WTC11 (cell line): ENCODE data around the gene VIPR2. TPM values are rescaled to one million over a fixed set of nuclear protein-coding genes. Genes with fewer than 3 reads are reported as not detected.

ENCODE experiments used
- ATAC-seq: fragments of 200-7000 bp; cut with Tn5 transposase; 2 replicates; pipeline ENCODE4 v1.10.0; 2021; ENCODE audit warnings: mild to moderate bottlenecking, moderate library complexity
- CTCF ChIA-PET: fragments of 300-600 bp; sonication (Branson Sonifier 250); formaldehyde crosslinking; loops from one replicate; lab custom pipeline; 2021; ENCODE audit warnings: antibody characterized with exemption; lab: Charles Lee
- POLR2A ChIA-PET: fragments of 350-600 bp; sonication (Branson Sonifier 250); formaldehyde crosslinking; loops from one replicate; lab custom pipeline; 2021; ENCODE audit warnings: antibody characterized with exemption; lab: Charles Lee
- DNase-seq: peaks from one replicate; pipeline ENCODE4 v3.0.0; 2021; ENCODE audit warnings: low spot score
- H3K27ac Mint-ChIP-seq: 2 replicates; pipeline ENCODE4 v1.8.0; 2021; ENCODE audit warnings: mixed read lengths
- H3K27me3 Mint-ChIP-seq: 2 replicates; pipeline ENCODE4 v1.8.0; 2021; ENCODE audit warnings: low read depth, mild to moderate bottlenecking, moderate library complexity, mixed read lengths
- H3K36me3 Mint-ChIP-seq: 2 replicates; pipeline ENCODE4 v1.8.0; 2021; ENCODE audit warnings: mixed read lengths
- H3K4me1 Mint-ChIP-seq: 2 replicates; pipeline ENCODE4 v1.8.0; 2022; ENCODE audit warnings: mixed read lengths
- H3K4me3 Mint-ChIP-seq: 2 replicates; pipeline ENCODE4 v1.8.0; 2021; ENCODE audit warnings: mild to moderate bottlenecking, moderate library complexity, mixed read lengths
- H3K9me3 Mint-ChIP-seq: 2 replicates; pipeline ENCODE4 v1.8.0; 2021; ENCODE audit warnings: mixed read lengths
- CREB1 ChIP-seq: sonication (generic); formaldehyde crosslinking; IDR thresholded peaks from 2 replicates; pipeline ENCODE4 v1.8.0; 2023; ENCODE audit warnings: mild to moderate bottlenecking, missing genetic modification reagents
- EMX1 ChIP-seq: fragments of 250-450 bp; sonication (Bioruptor Pico); IDR thresholded peaks from 2 replicates; pipeline ENCODE4 v1.8.0; 2021; ENCODE audit warnings: mild to moderate bottlenecking
- FOXP1 ChIP-seq: sonication (generic); formaldehyde crosslinking; IDR thresholded peaks from 2 replicates; pipeline ENCODE4 v1.8.0; 2022; ENCODE audit warnings: missing genetic modification reagents, mild to moderate bottlenecking, moderate library complexity, borderline replicate concordance
- JAZF1 ChIP-seq: fragments of 250-450 bp; sonication (Bioruptor Pico); IDR thresholded peaks from 2 replicates; pipeline ENCODE4 v1.9.0; 2021; ENCODE audit warnings: moderate library complexity, mild to moderate bottlenecking, inconsistent platforms
- KAT7 ChIP-seq: sonication (generic); formaldehyde crosslinking; IDR thresholded peaks from 2 replicates; pipeline ENCODE4 v1.8.1; 2023; ENCODE audit warnings: missing genetic modification reagents, mild to moderate bottlenecking, borderline replicate concordance
- NR3C1 ChIP-seq: sonication (generic); formaldehyde crosslinking; conservative IDR thresholded peaks from 2 replicates; pipeline ENCODE4 v1.8.1; 2023; ENCODE audit warnings: low read depth, mild to moderate bottlenecking, missing genetic modification reagents
- SMAD3 ChIP-seq: sonication (generic); formaldehyde crosslinking; IDR thresholded peaks from 2 replicates; pipeline ENCODE4 v1.8.0; 2022; ENCODE audit warnings: missing genetic modification reagents, mild to moderate bottlenecking, borderline replicate concordance
- TCF7 ChIP-seq: sonication (generic); formaldehyde crosslinking; IDR thresholded peaks from 2 replicates; pipeline ENCODE4 v1.8.0; 2022; ENCODE audit warnings: mild to moderate bottlenecking, low read depth, missing genetic modification reagents, moderate library complexity
- ZNF121 ChIP-seq: sonication (generic); formaldehyde crosslinking; IDR thresholded peaks from 2 replicates; pipeline ENCODE4 v1.8.0; 2023; ENCODE audit warnings: missing genetic modification reagents
- ZNF138 ChIP-seq: sonication (generic); formaldehyde crosslinking; conservative IDR thresholded peaks from 2 replicates; pipeline ENCODE4 v1.8.1; 2022; ENCODE audit warnings: mild to moderate bottlenecking, moderate library complexity, missing genetic modification reagents
- total RNA-seq: library from RNA; stranded (reverse); gene quantifications from 3 replicates; pipeline ENCODE4 v1.2.3, GENCODE V29; 2021
- TF ChIP-seq, protein P1 (sequence below): sonication (generic); formaldehyde crosslinking; IDR thresholded peaks from 2 replicates; pipeline ENCODE4 v1.8.1; 2023; ENCODE audit warnings: mild to moderate bottlenecking, missing genetic modification reagents
- TF ChIP-seq, protein P2 (sequence below): sonication (generic); formaldehyde crosslinking; IDR thresholded peaks from 2 replicates; pipeline ENCODE4 v1.8.1; 2023; ENCODE audit warnings: mild to moderate bottlenecking, moderate library complexity, missing genetic modification reagents
- TF ChIP-seq, protein P3 (sequence below): fragments of 200-600 bp; IDR thresholded peaks from 2 replicates; pipeline ENCODE4 v1.8.0; 2022; ENCODE audit warnings: antibody characterized with exemption
- TF ChIP-seq, protein P4 (sequence below): sonication (generic); formaldehyde crosslinking; IDR thresholded peaks from 2 replicates; pipeline ENCODE4 v1.8.0; 2022; ENCODE audit warnings: mild to moderate bottlenecking, missing genetic modification reagents
- TF ChIP-seq, protein P5 (sequence below): sonication (generic); formaldehyde crosslinking; conservative IDR thresholded peaks from 2 replicates; pipeline ENCODE4 v1.8.1; 2022; ENCODE audit warnings: mild to moderate bottlenecking, missing genetic modification reagents
- TF ChIP-seq, protein P6 (sequence below): sonication (generic); formaldehyde crosslinking; IDR thresholded peaks from 2 replicates; pipeline ENCODE4 v1.8.1; 2023; ENCODE audit warnings: mild to moderate bottlenecking, missing genetic modification reagents, borderline replicate concordance

VIPR2 gene
- total RNA-seq, 1 experiment from 2014 or later = 7.5 TPM

DNA sequence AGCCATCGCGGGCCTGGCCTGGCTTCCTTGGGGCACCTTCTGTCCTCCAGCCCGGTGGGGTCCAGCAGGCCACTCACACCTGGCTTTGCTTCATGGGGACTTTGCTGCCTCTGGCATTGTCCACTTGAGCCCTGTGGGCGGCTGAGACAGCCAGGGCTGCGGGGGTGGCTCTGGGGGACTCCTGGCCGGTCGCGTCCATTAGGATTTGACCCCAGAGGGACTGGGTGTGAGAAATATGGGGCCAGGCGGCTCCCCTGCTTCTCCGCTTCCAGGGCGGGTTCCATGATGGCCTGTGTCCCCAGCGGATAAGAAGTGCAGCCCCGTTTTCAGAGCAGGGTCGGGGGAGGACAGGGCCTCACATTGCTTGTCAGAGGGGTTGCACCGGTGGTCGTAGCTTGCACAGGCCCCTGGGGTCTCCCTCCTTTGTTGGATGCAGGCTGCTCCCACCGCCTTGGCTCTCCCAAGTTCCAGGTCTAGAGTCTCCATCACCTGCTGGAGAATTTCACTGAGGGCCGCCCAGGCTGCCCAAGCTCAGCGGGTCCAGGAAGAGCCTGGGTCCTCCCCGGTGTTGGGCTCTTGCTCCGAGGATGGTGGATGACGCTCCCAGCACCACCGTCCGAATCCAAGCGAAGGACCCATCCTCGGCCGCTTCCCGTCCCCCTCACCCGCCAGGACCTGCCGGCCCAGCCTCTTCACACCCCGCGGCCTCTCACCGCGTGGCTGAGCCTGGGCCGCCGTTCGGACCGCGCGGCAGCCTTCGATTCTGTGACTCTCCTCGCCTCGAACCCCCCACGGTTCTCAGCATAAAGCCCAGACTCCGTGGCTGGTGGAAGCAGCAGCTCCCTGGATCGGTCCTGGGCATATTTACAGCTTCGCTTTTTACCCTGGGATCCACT is 148.2 kb downstream of the VIPR2 start:
- peaks cover 12% of the 10 kb centered on the region for H3K9me3 Mint-ChIP-seq
- ChIA-PET CTCF (interaction anchor here (1.9 kb wide), 1 partner anchor 20 kb away, joined by 9 read pairs; no protein-coding TSS in a partner anchor), POLR2A (no interaction called here)
- no peak overlapping the region for H3K27ac Mint-ChIP-seq
- ATAC-seq = no peak
- H3K4me1 Mint-ChIP-seq = peaks cover 15% of the 10 kb centered on the region
- H3K36me3 Mint-ChIP-seq = no peaks in the 10 kb centered on the region; the same call in 1 of the 2 replicates
- peaks cover 65% of the 10 kb centered on the region for H3K27me3 Mint-ChIP-seq
- TF ChIP-seq SMAD3 (CRISPR knock-in tag) (no peak), JAZF1 (no peak), KAT7 (CRISPR knock-in tag) (no peak), TCF7 (CRISPR knock-in tag) (no peak), FOXP1 (CRISPR knock-in tag) (no peak)
- TF ChIP-seq, protein P1, sequence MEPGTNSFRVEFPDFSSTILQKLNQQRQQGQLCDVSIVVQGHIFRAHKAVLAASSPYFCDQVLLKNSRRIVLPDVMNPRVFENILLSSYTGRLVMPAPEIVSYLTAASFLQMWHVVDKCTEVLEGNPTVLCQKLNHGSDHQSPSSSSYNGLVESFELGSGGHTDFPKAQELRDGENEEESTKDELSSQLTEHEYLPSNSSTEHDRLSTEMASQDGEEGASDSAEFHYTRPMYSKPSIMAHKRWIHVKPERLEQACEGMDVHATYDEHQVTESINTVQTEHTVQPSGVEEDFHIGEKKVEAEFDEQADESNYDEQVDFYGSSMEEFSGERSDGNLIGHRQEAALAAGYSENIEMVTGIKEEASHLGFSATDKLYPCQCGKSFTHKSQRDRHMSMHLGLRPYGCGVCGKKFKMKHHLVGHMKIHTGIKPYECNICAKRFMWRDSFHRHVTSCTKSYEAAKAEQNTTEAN = no peak
- TF ChIP-seq, protein P2, sequence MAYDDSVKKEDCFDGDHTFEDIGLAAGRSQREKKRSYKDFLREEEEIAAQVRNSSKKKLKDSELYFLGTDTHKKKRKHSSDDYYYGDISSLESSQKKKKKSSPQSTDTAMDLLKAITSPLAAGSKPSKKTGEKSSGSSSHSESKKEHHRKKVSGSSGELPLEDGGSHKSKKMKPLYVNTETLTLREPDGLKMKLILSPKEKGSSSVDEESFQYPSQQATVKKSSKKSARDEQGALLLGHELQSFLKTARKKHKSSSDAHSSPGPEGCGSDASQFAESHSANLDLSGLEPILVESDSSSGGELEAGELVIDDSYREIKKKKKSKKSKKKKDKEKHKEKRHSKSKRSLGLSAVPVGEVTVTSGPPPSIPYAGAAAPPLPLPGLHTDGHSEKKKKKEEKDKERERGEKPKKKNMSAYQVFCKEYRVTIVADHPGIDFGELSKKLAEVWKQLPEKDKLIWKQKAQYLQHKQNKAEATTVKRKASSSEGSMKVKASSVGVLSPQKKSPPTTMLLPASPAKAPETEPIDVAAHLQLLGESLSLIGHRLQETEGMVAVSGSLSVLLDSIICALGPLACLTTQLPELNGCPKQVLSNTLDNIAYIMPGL (CRISPR knock-in tag) = no peak
- no peak for DNase-seq
- H3K4me3 Mint-ChIP-seq = peak overlapping the region; percentile 24

DNA sequence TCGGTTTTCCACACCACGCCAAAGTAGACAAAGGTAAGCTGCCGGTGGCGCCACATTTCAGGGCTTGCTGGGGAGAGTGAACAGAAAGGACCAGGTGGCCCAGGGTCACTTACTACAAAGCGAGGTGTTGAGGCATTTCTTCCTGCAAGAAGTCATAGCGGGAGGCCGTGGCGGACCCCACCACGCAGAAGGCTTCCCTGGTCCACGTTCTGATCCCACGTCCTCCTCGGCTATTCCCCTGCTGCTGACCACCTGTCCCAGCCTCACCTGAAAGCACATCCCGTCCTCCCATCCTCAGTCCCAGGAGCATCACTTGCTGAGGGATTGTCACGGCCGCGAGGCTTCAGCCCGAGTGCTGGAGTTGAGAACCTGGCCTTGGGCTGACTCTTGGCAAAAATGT is 149.2 kb downstream of the VIPR2 start:
- Mint-ChIP-seq H3K4me3 (no peak overlapping the region), H3K27ac (no peak overlapping the region), H3K9me3 (peaks cover 12% of the 10 kb centered on the region), H3K36me3 (no peaks in the 10 kb centered on the region; the same call in 1 of the 2 replicates), H3K27me3 (peaks cover 72% of the 10 kb centered on the region), H3K4me1 (peaks cover 10% of the 10 kb centered on the region)
- TF ChIP-seq NR3C1 (CRISPR knock-in tag) (no peak), CREB1 (CRISPR knock-in tag) (no peak)
- TF ChIP-seq, protein P3, sequence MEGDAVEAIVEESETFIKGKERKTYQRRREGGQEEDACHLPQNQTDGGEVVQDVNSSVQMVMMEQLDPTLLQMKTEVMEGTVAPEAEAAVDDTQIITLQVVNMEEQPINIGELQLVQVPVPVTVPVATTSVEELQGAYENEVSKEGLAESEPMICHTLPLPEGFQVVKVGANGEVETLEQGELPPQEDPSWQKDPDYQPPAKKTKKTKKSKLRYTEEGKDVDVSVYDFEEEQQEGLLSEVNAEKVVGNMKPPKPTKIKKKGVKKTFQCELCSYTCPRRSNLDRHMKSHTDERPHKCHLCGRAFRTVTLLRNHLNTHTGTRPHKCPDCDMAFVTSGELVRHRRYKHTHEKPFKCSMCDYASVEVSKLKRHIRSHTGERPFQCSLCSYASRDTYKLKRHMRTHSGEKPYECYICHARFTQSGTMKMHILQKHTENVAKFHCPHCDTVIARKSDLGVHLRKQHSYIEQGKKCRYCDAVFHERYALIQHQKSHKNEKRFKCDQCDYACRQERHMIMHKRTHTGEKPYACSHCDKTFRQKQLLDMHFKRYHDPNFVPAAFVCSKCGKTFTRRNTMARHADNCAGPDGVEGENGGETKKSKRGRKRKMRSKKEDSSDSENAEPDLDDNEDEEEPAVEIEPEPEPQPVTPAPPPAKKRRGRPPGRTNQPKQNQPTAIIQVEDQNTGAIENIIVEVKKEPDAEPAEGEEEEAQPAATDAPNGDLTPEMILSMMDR = no peak
- DNase-seq = no peak
- CTCF ChIA-PET = no interaction called here
- no peak for ATAC-seq
- POLR2A ChIA-PET = no interaction called here

DNA sequence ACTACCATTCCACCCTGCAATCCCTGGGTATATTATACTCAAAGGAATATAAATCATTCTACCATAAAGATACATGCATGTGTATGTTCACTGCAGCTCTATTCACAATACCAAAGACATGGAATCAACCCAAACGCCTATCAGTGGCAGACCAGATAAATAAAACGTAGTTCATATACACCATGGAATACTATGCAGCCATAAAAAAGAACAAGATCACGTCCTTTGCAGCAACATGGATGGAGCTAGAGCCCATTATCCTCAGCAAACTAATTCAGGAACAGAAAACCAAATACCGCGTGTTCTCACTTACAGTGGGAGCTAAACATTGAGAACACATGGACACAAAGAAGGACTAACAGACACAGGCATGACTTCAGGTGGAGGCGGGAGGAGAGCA is 150.0 kb downstream of the VIPR2 start:
- Mint-ChIP-seq H3K27ac (no peak overlapping the region), H3K4me3 (no peak overlapping the region), H3K4me1 (peaks cover 6% of the 10 kb centered on the region; the same call in 1 of the 2 replicates), H3K27me3 (peaks cover 74% of the 10 kb centered on the region), H3K36me3 (no peaks in the 10 kb centered on the region; the same call in 1 of the 2 replicates), H3K9me3 (peaks cover 12% of the 10 kb centered on the region)
- ATAC-seq (no peak), DNase-seq (no peak)
- ChIA-PET CTCF (interaction anchor here (1.3 kb wide), 1 partner anchor 17 kb away, joined by 6 read pairs; no protein-coding TSS in a partner anchor), POLR2A (no interaction called here)
- TF ChIP-seq, protein P4, sequence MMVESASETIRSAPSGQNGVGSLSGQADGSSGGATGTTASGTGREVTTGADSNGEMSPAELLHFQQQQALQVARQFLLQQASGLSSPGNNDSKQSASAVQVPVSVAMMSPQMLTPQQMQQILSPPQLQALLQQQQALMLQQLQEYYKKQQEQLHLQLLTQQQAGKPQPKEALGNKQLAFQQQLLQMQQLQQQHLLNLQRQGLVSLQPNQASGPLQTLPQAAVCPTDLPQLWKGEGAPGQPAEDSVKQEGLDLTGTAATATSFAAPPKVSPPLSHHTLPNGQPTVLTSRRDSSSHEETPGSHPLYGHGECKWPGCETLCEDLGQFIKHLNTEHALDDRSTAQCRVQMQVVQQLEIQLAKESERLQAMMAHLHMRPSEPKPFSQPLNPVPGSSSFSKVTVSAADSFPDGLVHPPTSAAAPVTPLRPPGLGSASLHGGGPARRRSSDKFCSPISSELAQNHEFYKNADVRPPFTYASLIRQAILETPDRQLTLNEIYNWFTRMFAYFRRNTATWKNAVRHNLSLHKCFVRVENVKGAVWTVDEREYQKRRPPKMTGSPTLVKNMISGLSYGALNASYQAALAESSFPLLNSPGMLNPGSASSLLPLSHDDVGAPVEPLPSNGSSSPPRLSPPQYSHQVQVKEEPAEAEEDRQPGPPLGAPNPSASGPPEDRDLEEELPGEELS (CRISPR knock-in tag) = no peak
- no peak for TF ChIP-seq ZNF138 (CRISPR knock-in tag)
- TF ChIP-seq, protein P5, sequence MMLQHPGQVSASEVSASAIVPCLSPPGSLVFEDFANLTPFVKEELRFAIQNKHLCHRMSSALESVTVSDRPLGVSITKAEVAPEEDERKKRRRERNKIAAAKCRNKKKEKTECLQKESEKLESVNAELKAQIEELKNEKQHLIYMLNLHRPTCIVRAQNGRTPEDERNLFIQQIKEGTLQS (CRISPR knock-in tag) = no peak
- TF ChIP-seq ZNF121 (CRISPR knock-in tag) = no peak
- no peak for TF ChIP-seq NR3C1 (CRISPR knock-in tag)
- TF ChIP-seq, protein P6, sequence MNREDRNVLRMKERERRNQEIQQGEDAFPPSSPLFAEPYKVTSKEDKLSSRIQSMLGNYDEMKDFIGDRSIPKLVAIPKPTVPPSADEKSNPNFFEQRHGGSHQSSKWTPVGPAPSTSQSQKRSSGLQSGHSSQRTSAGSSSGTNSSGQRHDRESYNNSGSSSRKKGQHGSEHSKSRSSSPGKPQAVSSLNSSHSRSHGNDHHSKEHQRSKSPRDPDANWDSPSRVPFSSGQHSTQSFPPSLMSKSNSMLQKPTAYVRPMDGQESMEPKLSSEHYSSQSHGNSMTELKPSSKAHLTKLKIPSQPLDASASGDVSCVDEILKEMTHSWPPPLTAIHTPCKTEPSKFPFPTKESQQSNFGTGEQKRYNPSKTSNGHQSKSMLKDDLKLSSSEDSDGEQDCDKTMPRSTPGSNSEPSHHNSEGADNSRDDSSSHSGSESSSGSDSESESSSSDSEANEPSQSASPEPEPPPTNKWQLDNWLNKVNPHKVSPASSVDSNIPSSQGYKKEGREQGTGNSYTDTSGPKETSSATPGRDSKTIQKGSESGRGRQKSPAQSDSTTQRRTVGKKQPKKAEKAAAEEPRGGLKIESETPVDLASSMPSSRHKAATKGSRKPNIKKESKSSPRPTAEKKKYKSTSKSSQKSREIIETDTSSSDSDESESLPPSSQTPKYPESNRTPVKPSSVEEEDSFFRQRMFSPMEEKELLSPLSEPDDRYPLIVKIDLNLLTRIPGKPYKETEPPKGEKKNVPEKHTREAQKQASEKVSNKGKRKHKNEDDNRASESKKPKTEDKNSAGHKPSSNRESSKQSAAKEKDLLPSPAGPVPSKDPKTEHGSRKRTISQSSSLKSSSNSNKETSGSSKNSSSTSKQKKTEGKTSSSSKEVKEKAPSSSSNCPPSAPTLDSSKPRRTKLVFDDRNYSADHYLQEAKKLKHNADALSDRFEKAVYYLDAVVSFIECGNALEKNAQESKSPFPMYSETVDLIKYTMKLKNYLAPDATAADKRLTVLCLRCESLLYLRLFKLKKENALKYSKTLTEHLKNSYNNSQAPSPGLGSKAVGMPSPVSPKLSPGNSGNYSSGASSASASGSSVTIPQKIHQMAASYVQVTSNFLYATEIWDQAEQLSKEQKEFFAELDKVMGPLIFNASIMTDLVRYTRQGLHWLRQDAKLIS = no peak
- no peak for TF ChIP-seq FOXP1 (CRISPR knock-in tag)
- TF ChIP-seq EMX1 (CRISPR knock-in tag) = no peak
